ENCODE results near the gene CHMP6. TPM values are rescaled to one million over a fixed set of nuclear protein-coding genes. Genes with fewer than 3 reads are reported as not detected.

CHMP6 gene
- total and polyA plus RNA-seq, 9 of the 15 experiments (the other 6 are each of a cell fraction or from before 2014, with no cell fraction given) = 0.25 to 30.4 (median 13.4) TPM

- H3K9me1 ChIP-seq (ENCODE audit: control insufficient read depth, insufficient read depth, low read length) = no peaks in the 10 kb centered on the region
- intact Hi-C loops (cut with micrococcal nuclease) = loop anchor here (10.0 kb wide), 1 partner anchor 224 kb away; the partner anchor contains the start of genes NDUFAF8 and TEPSIN
- ChIA-PET POLR2A (interaction anchor here (0.6 kb wide), 1 partner anchor 19 kb away, joined by 4 read pairs; the partner anchor contains the start of gene CHMP6), CTCF (ENCODE audit: low intra/inter-chr PET ratio) (no interaction called here)
- TF ChIP-seq TFAP4 (CRISPR knock-in tag; IDR thresholded peaks at IDR 0.05; ENCODE audit: borderline replicate concordance) (no peak), SPI1 (IDR thresholded peaks at IDR 0.05; ENCODE audit: borderline replicate concordance, low read depth, low read length) (peak; percentile 62; the same call in 1 of the 2 replicates)
- H3K4me1 ChIP-seq (replicated peaks in 1 of 2; ENCODE audit: control insufficient read depth in 2 of 2, insufficient read depth in 2 of 2, low read length in 2 of 2) = peaks cover 4 to 12% of the 10 kb centered on the region in 2 experiments; a peak in 4 of 5 replicates
- in situ Hi-C loops (cut with MboI) = no loop called here
- H2AFZ ChIP-seq (ENCODE audit: low read depth, low read length) = no peak overlapping the region
- 52% methylated on average over 2 of the region's 2 CpGs for WGBS (ENCODE audit: insufficient coverage, low coverage, missing lambda C conversion rate)
- H3K36me3 ChIP-seq (ENCODE audit: control insufficient read depth, insufficient read depth, low read length) = no peaks in the 10 kb centered on the region
- H3K27me3 ChIP-seq (ENCODE audit: control insufficient read depth in 2 of 2, insufficient read depth in 2 of 2, low read length in 2 of 2) = no peaks in the 10 kb centered on the region
- DNase-seq (ENCODE audit: extremely low read depth in 1 of 4, low spot score in 3 of 4) (no peak), FAIRE-seq (peak; percentile 46), ATAC-seq (no peak)
- no peak overlapping the region for H3K4me3 ChIP-seq
- H3K9me3 ChIP-seq (replicated peaks; ENCODE audit: control insufficient read depth, insufficient read depth, low read depth, low read length) = no peaks in the 10 kb centered on the region; the same call in 1 of the 2 replicates
- H3K79me2 ChIP-seq (ENCODE audit: control insufficient read depth, insufficient read depth, low read length) = no peaks in the 10 kb centered on the region
- no peak overlapping the region for H3K27ac ChIP-seq (ENCODE audit: extremely low read depth, low read depth, low read length)
- no peaks in the 10 kb centered on the region for H4K20me1 ChIP-seq (replicated peaks; ENCODE audit: control insufficient read depth, insufficient read depth, low read length)
- H3K9ac ChIP-seq (ENCODE audit: insufficient read depth in 1 of 2, low read depth in 2 of 2, low read length in 2 of 2) = no peak overlapping the region
- no peak overlapping the region for H3K4me2 ChIP-seq (ENCODE audit: insufficient read depth, low read length)
- BruUV-seq (replicated peaks) = no TSS peak
Measured at GRCh38 chr17:81010935-81011334, 19.3 kb downstream of the CHMP6 start.

GRCh38 chr17:81011951-81012350 lies 20.3 kb downstream of the CHMP6 start:
- WGBS (ENCODE audit: insufficient coverage, low coverage, missing lambda C conversion rate) = 25% methylated on average over 3 of the region's 3 CpGs
- Histone ChIP-seq H3K4me2 (ENCODE audit: insufficient read depth, low read length) (no peak overlapping the region; the same call in 1 of the 2 replicates), H3K9ac (ENCODE audit: insufficient read depth in 1 of 2, low read depth in 2 of 2, low read length in 2 of 2) (no peak overlapping the region), H3K79me2 (ENCODE audit: control insufficient read depth, insufficient read depth, low read length) (no peaks in the 10 kb centered on the region), H2AFZ (ENCODE audit: low read depth, low read length) (no peak overlapping the region), H3K9me3 (replicated peaks; ENCODE audit: control insufficient read depth, insufficient read depth, low read depth, low read length) (peaks cover 8% of the 10 kb centered on the region), H3K27me3 (ENCODE audit: control insufficient read depth in 2 of 2, insufficient read depth in 2 of 2, low read length in 2 of 2) (no peaks in the 10 kb centered on the region), H3K36me3 (ENCODE audit: control insufficient read depth, insufficient read depth, low read length) (no peaks in the 10 kb centered on the region; the same call in 2 of the 3 replicates), H3K4me1 (replicated peaks in 1 of 2; ENCODE audit: control insufficient read depth in 2 of 2, insufficient read depth in 2 of 2, low read length in 2 of 2) (peaks cover 4 to 12% of the 10 kb centered on the region in 2 experiments; a peak in 4 of 5 replicates), H4K20me1 (replicated peaks; ENCODE audit: control insufficient read depth, insufficient read depth, low read length) (no peaks in the 10 kb centered on the region), H3K27ac (ENCODE audit: extremely low read depth, low read depth, low read length) (no peak overlapping the region), H3K9me1 (ENCODE audit: control insufficient read depth, insufficient read depth, low read length) (no peaks in the 10 kb centered on the region), H3K4me3 (no peak overlapping the region)
- POLR2A ChIA-PET = interaction anchor here (0.7 to 1.0 kb wide), 4 partner anchors 8 to 505 kb away, joined by 3 to 7 read pairs (median 4); no protein-coding TSS in a partner anchor
- in situ Hi-C loops (cut with MboI) (no loop called here), intact Hi-C loops (cut with micrococcal nuclease) (loop anchor here (10.0 kb wide), 1 partner anchor 223 kb away; the partner anchor contains the start of genes NDUFAF8 and TEPSIN)
- FAIRE-seq (peak; percentile 70), DNase-seq (ENCODE audit: extremely low read depth in 1 of 4, low spot score in 3 of 4) (no peak), ATAC-seq (peak; percentile 42; the same call in 2 of the 3 replicates)
- CTCF ChIA-PET (ENCODE audit: low intra/inter-chr PET ratio) = no interaction called here
- BruUV-seq (replicated peaks) = no TSS peak
- peak; percentile 28; the same call in 1 of the 2 replicates for TF ChIP-seq ARID1B (IDR thresholded peaks at IDR 0.05)
- TF ChIP-seq MTA3 (IDR thresholded peaks at IDR 0.05; ENCODE audit: borderline replicate concordance) = no peak
- no peak for TF ChIP-seq NCOA4 (IDR thresholded peaks at IDR 0.05; ENCODE audit: partially characterized antibody)
- peak; percentile 57 to 95; a peak in 3 of 4 replicates for TF ChIP-seq SRF (CRISPR knock-in tag; IDR thresholded peaks at IDR 0.05)
- TF ChIP-seq ZNF79 (CRISPR knock-in tag; IDR thresholded peaks at IDR 0.05; ENCODE audit: low read depth) = no peak
- no peak for TF ChIP-seq CLOCK (CRISPR knock-in tag; IDR thresholded peaks at IDR 0.05; ENCODE audit: borderline replicate concordance)
- 0 out of 2 replicates have a peak, but pooled peaks have one; percentile 39 for TF ChIP-seq TEAD2 (tag; IDR thresholded peaks at IDR 0.05)
- no peak for TF ChIP-seq RBM25 (IDR thresholded peaks at IDR 0.05; ENCODE audit: low read depth, low read length, severe bottlenecking)
